SH-SY5Y (cell line): ENCODE measurements around the gene SNX5.

Experiments
- GATA2 ChIP-seq: IDR thresholded peaks from 2 replicates; pipeline ENCODE4 v1.6.1; 2011; ENCODE audit warnings: mild to moderate bottlenecking, low read depth, low read length
- GATA3 ChIP-seq: IDR thresholded peaks from 2 replicates; pipeline ENCODE4 v1.6.1; 2011; ENCODE audit warnings: low read depth, mild to moderate bottlenecking, low read length, moderate library complexity

GRCh38 chr20:17992847-17993513, 24.4 kb upstream of the SNX5 start:
- TF ChIP-seq GATA3 (no peak), GATA2 (no peak)
